SK-N-SH (cell line): ENCODE results near the gene CEP89. TPM values are rescaled to one million over a fixed set of nuclear protein-coding genes. Genes with fewer than 3 reads are reported as not detected.

ENCODE experiments used
- CTCF ChIA-PET: fragments of 300-600, 350-600 bp; formaldehyde crosslinking; extraction: SDS; loops from one replicate; lab custom pipeline; 2021; lab: Yijun Ruan, JAX
- POLR2A ChIA-PET: fragments of 350-600 bp; sonication (Branson Sonifier 250); formaldehyde crosslinking; extraction: SDS; loops from one replicate; lab custom pipeline; 2020; ENCODE audit warnings: antibody characterized with exemption, inconsistent platforms; lab: Yijun Ruan, JAX
- DNase-seq: peaks from one replicate; pipeline ENCODE4 v3.0.0; 2012
- H2AFZ ChIP-seq: fragments of 200-600 bp; sonication (generic); 2 replicates; pipeline ENCODE4 v1.8.1; 2016; ENCODE audit warnings: antibody characterized with exemption, mild to moderate bottlenecking, low read depth
- H3F3A ChIP-seq: fragments of 200-600 bp; sonication (generic); replicated peaks from 2 replicates; pipeline ENCODE3; 2016; ENCODE audit warnings: antibody characterized with exemption, mild to moderate bottlenecking; ENCODE audit not compliant: insufficient read depth
- H3K27ac ChIP-seq, 2 experiments: fragments of 200-500 bp in 1 of 2; fragments of 200-600 bp in 1 of 2; sonication (Bioruptor generic) in 1 of 2; sonication (generic), shearing (Covaris generic) in 1 of 2; 2 replicates each; pipeline versions ENCODE4 v1.5.1 to v1.6.1; 2014 to 2016; ENCODE audit warnings: low read depth in 2 of 2, inconsistent platforms in 1 of 2, low read length in 1 of 2, mild to moderate bottlenecking in 1 of 2, mixed read lengths in 1 of 2
- H3K27me3 ChIP-seq: fragments of 200-600 bp; sonication (generic), shearing (Covaris generic); 2 replicates; pipeline ENCODE4 v1.6.1; 2016; ENCODE audit warnings: mixed run types; ENCODE audit not compliant: insufficient read depth
- H3K36me3 ChIP-seq, 2 experiments: fragments of 200-500 bp in 1 of 2; fragments of 200-600 bp in 1 of 2; sonication (Bioruptor generic) in 1 of 2; sonication (generic) in 1 of 2; replicated peaks in 1 of 2; 2 replicates each; pipeline versions ENCODE3 to v1.5.1; 2014 to 2016; ENCODE audit warnings: low read length in 1 of 2, mild to moderate bottlenecking in 1 of 2; ENCODE audit not compliant: insufficient read depth in 2 of 2, control insufficient read depth in 1 of 2
- H3K4me1 ChIP-seq, 2 experiments: fragments of 200-500 bp in 1 of 2; fragments of 200-600 bp in 1 of 2; sonication (Bioruptor generic) in 1 of 2; sonication (generic), shearing (Covaris generic) in 1 of 2; 2 replicates each; pipeline versions ENCODE4 v1.5.1 to v1.6.1; 2014 to 2016; ENCODE audit warnings: low read depth in 1 of 2, low read length in 1 of 2, mixed run types in 1 of 2; ENCODE audit not compliant: insufficient read depth in 2 of 2, control insufficient read depth in 1 of 2
- H3K4me2 ChIP-seq: fragments of 200-600 bp; sonication (generic), shearing (Covaris generic); 2 replicates; pipeline ENCODE4 v1.6.1; 2017; ENCODE audit warnings: mixed run types
- H3K4me3 ChIP-seq, 2 experiments: fragments of 200-500 bp in 1 of 2; fragments of 200-600 bp in 1 of 2; sonication (Bioruptor generic) in 1 of 2; sonication (generic), shearing (Covaris generic) in 1 of 2; 2 replicates each; pipeline versions ENCODE4 v1.5.1 to v1.8.1; 2014 to 2016; ENCODE audit warnings: low read depth in 2 of 2, inconsistent platforms in 1 of 2, low read length in 1 of 2, mild to moderate bottlenecking in 1 of 2, mixed read lengths in 1 of 2, moderate library complexity in 1 of 2
- H3K79me2 ChIP-seq: fragments of 200-600 bp; sonication (generic); 2 replicates; pipeline ENCODE4 v1.8.1; 2017; ENCODE audit warnings: mild to moderate bottlenecking; ENCODE audit not compliant: insufficient read depth
- H3K9ac ChIP-seq: fragments of 200-600 bp; sonication (generic); 2 replicates; pipeline ENCODE4 v1.6.1; 2017; ENCODE audit warnings: mixed run types
- H3K9me2 ChIP-seq: fragments of 200-600 bp; sonication (generic); 2 replicates; pipeline ENCODE4 v1.6.1; 2017; ENCODE audit warnings: mixed run types
- H3K9me3 ChIP-seq: fragments of 200-600 bp; sonication (generic); 2 replicates; pipeline ENCODE4 v1.6.1; 2017; ENCODE audit warnings: mixed run types, mild to moderate bottlenecking, moderate library complexity
- H4K20me1 ChIP-seq: fragments of 200-600 bp; sonication (generic); 2 replicates; pipeline ENCODE4 v1.6.1; 2017; ENCODE audit warnings: mild to moderate bottlenecking, mixed run types; ENCODE audit not compliant: insufficient read depth
- CTCF ChIP-seq: fragments of 200-600 bp; sonication (generic); IDR thresholded peaks from 2 replicates; pipeline ENCODE4 v1.6.1; 2017; ENCODE audit warnings: antibody characterized with exemption, mild to moderate bottlenecking, moderate library complexity
- ELF1 ChIP-seq: IDR thresholded peaks from 2 replicates; pipeline ENCODE4 v1.4.0; 2012
- EP300 ChIP-seq, 2 experiments: IDR thresholded peaks; 2 replicates each; pipeline versions ENCODE4 v1.4.0 to v1.6.1; 2012; ENCODE audit warnings: borderline replicate concordance in 1 of 2, low read depth in 1 of 2, low read length in 1 of 2
- FOSL2 ChIP-seq: IDR thresholded peaks from 2 replicates; pipeline ENCODE4 v1.4.0; 2012; ENCODE audit warnings: low read depth, mild to moderate bottlenecking, moderate library complexity, borderline replicate concordance
- FOXJ3 ChIP-seq: sonication (generic); formaldehyde crosslinking; IDR thresholded peaks from 2 replicates; pipeline ENCODE4 v1.5.1; 2020; ENCODE audit warnings: mild to moderate bottlenecking, missing genetic modification reagents
- FOXM1 ChIP-seq: IDR thresholded peaks from 2 replicates; pipeline ENCODE4 v1.4.0; 2012; ENCODE audit warnings: low read depth, mild to moderate bottlenecking
- GATA2 ChIP-seq: sonication (generic); formaldehyde crosslinking; IDR thresholded peaks from 2 replicates; pipeline ENCODE4 v1.5.0; 2020; ENCODE audit warnings: mild to moderate bottlenecking, missing genetic modification reagents
- IRF3 ChIP-seq: fragments of 150-350 bp; IDR thresholded peaks from 2 replicates; pipeline ENCODE4 v1.6.1; 2016; ENCODE audit warnings: mild to moderate bottlenecking, low read depth, low read length
- MAX ChIP-seq: IDR thresholded peaks from 2 replicates; pipeline ENCODE4 v1.4.0; 2012; ENCODE audit warnings: low read depth
- MEF2A ChIP-seq: IDR thresholded peaks from 2 replicates; pipeline ENCODE4 v1.4.0; 2012; ENCODE audit warnings: low read depth, borderline replicate concordance
- MXI1 ChIP-seq: IDR thresholded peaks from 2 replicates; pipeline ENCODE4 v1.6.1; 2012; ENCODE audit warnings: mild to moderate bottlenecking, low read depth, low read length, improper control_type of control experiment
- NFIC ChIP-seq: IDR thresholded peaks from 2 replicates; pipeline ENCODE4 v1.4.0; 2012; ENCODE audit warnings: borderline replicate concordance
- NRF1 ChIP-seq: IDR thresholded peaks from 2 replicates; pipeline ENCODE4 v1.6.1; 2012; ENCODE audit warnings: low read depth, mild to moderate bottlenecking, low read length
- RAD21 ChIP-seq: IDR thresholded peaks from 2 replicates; pipeline ENCODE4 v1.6.1; 2012; ENCODE audit warnings: mild to moderate bottlenecking, low read length
- RFX5 ChIP-seq: IDR thresholded peaks from 2 replicates; pipeline ENCODE4 v1.6.1; 2012; ENCODE audit warnings: mild to moderate bottlenecking, improper control_type of control experiment, low read length
- RXRA ChIP-seq: IDR thresholded peaks from 2 replicates; pipeline ENCODE4 v1.4.0; 2012; ENCODE audit warnings: low read depth, mild to moderate bottlenecking, borderline replicate concordance
- SMC3 ChIP-seq: IDR thresholded peaks from 2 replicates; pipeline ENCODE4 v1.6.1; 2012; ENCODE audit warnings: low read depth, low read length, improper control_type of control experiment
- TCF12 ChIP-seq: IDR thresholded peaks from 2 replicates; pipeline ENCODE4 v1.4.0; 2012
- YY1 ChIP-seq: IDR thresholded peaks from 2 replicates; pipeline ENCODE4 v1.4.0; 2012; ENCODE audit warnings: low read depth, mild to moderate bottlenecking
- WGBS: methylation state at CpG from one replicate; pipeline ENCODE4 v1.1.6; 2017; ENCODE audit warnings: low lambda C conversion rate; 5-methylcytosine and 5-hydroxymethylcytosine counted together
- polyA plus RNA-seq, 3 experiments: library from polyadenylated mRNA; depleted of rRNA; stranded (reverse); fragments of >200 nt; gene quantifications; 2 replicates each; pipeline ENCODE4 v1.2.3, GENCODE V29; 2012
- TF ChIP-seq, protein P1 (sequence below): IDR thresholded peaks from 2 replicates; pipeline ENCODE4 v1.4.0; 2012; ENCODE audit warnings: low read depth, borderline replicate concordance

Gene CEP89
- polyA plus RNA-seq, 1 of the 3 experiments (the other 2 are of a cell fraction): 16.4 TPM

DNA sequence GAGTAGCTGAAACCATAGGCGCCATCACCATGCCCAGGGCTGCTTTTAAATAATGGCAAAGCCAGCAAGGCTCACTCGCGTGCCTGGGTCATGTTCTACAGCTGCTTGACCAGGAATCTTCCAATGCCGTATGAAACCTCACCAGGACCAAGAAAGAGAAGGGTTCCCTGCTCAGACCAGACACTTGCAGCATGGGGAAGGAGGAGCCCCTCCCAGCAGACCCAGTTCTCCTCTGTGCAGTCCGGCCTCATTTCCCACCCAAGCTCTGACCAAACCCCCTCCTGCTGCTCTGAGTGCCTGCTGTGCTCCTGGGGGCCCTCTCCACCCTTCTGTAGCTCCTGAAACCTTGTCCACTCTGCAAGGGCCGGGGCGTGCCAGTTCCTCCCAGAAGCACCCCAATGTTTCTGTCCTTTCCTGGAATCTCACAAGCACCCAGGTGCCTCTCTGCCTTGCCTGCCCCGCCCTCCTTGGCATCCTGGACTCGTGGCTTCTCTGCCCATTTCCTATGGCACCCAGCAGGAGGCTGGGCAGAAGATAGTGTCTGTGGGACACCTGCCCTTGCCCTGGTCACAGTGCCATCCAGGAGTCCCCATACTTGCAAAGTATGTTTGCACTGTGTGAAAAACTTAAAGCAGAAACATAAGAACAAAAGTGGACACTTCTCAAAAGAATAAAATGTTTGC is 95.4 kb downstream of the CEP89 start:
- no peaks in the 10 kb centered on the region for H3K79me2 ChIP-seq
- H3K4me3 ChIP-seq: no peak overlapping the region
- H4K20me1 ChIP-seq: no peaks in the 10 kb centered on the region
- H3K36me3 ChIP-seq: no peaks in the 10 kb centered on the region
- no peaks in the 10 kb centered on the region for H3K9me2 ChIP-seq
- no peaks in the 10 kb centered on the region for H3K27me3 ChIP-seq
- TF ChIP-seq SMC3: no peak
- TF ChIP-seq MXI1: no peak
- TF ChIP-seq FOXJ3 (CRISPR knock-in tag): no peak
- no peak for TF ChIP-seq NRF1
- no peak for TF ChIP-seq GATA2 (CRISPR knock-in tag)
- TF ChIP-seq NFIC: no peak
- no peak for TF ChIP-seq IRF3
- TF ChIP-seq MEF2A: no peak
- TF ChIP-seq YY1: no peak
- TF ChIP-seq RAD21: no peak
- TF ChIP-seq ELF1: no peak
- TF ChIP-seq MAX: no peak
- TF ChIP-seq, protein P1, sequence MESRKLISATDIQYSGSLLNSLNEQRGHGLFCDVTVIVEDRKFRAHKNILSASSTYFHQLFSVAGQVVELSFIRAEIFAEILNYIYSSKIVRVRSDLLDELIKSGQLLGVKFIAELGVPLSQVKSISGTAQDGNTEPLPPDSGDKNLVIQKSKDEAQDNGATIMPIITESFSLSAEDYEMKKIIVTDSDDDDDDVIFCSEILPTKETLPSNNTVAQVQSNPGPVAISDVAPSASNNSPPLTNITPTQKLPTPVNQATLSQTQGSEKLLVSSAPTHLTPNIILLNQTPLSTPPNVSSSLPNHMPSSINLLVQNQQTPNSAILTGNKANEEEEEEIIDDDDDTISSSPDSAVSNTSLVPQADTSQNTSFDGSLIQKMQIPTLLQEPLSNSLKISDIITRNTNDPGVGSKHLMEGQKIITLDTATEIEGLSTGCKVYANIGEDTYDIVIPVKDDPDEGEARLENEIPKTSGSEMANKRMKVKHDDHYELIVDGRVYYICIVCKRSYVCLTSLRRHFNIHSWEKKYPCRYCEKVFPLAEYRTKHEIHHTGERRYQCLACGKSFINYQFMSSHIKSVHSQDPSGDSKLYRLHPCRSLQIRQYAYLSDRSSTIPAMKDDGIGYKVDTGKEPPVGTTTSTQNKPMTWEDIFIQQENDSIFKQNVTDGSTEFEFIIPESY: no peak
- no peak for TF ChIP-seq RFX5
- TF ChIP-seq FOXM1: no peak
- TF ChIP-seq EP300 (IDR thresholded peaks at IDR 0.05; ENCODE audit: borderline replicate concordance in 1 of 2, low read depth in 1 of 2, low read length in 1 of 2): no peak
- no peak for TF ChIP-seq FOSL2
- TF ChIP-seq CTCF: no peak
- no peak for TF ChIP-seq TCF12
- no peak for TF ChIP-seq RXRA
- H3F3A ChIP-seq: no peaks in the 10 kb centered on the region
- H3K4me1 ChIP-seq: no peaks in the 10 kb centered on the region
- CTCF ChIA-PET: no interaction called here
- no peaks in the 10 kb centered on the region for H3K9me3 ChIP-seq
- POLR2A ChIA-PET: no interaction called here
- H3K4me2 ChIP-seq: no peak overlapping the region
- no peak overlapping the region for H3K27ac ChIP-seq
- 87% methylated on average over 8 of the region's 9 CpGs for WGBS
- no peak overlapping the region for H3K9ac ChIP-seq
- no peak for DNase-seq
- no peak overlapping the region for H2AFZ ChIP-seq
